IPS-NIHi7 (cell line): Measurements from ENCODE around the gene HIF1AN.
A peak's percentile ranks its signal among the peaks of the same experiment; 100 is the strongest.

Source experiments
- DNase-seq: peaks from one replicate; pipeline ENCODE4 v3.0.0; 2012; ENCODE audit warnings: mixed read lengths; ENCODE audit errors: extremely low spot score

Gene HIF1AN

DNA sequence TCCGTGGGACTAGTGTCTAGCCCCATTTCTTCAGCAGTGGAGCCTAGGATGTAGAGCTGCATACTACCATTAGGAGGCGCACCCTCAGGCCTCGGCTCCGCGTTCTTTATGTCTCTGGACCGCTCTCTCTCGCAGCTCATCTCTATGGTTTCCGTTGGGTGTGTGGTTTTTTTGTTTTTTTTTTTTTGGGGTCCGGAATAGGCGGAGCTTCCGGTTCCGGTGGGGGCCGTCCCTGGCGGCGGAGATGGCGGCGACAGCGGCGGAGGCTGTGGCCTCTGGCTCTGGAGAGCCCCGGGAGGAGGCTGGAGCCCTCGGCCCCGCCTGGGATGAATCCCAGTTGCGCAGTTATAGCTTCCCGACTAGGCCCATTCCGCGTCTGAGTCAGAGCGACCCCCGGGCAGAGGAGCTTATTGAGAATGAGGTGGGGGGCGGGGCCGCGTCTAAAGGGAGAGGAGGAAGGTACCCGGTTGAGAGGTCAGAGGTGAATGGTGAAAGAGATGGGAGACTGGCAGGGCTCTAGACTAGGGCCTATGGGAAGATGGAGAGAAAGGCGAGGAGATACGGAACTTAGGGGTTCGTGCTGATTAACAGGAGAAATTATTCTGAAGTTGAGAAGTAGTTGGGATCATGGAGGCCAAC, at the start of gene HIF1AN:
Gene HIF1AN, plus strand, starts transcription at position 229 of the 639 bp plus-strand sequence. Its CDS starts 16 bp downstream, at position 245.
- DNase-seq, result peak; percentile 97

DNA sequence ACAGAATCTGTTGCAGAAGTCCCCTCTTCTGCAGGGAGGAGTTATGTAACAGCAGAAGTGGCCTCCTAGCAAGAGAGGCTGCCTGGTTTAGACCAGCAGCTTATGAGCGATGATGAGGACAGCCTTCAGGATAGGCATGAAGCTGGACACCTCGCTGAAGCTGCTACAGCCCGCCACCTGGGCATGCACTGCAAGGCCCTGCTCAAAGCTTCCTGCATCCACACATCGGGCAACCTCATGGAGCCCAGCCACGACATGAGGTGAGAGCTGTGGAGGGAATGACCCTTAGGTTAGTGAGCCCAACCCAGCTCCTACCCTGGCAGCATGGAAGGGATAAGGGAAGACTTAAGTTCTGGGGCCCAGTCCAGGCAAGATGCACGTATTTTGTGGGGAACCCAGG, 48.2 kb upstream of the HIF1AN start:
- no peak for DNase-seq

DNA sequence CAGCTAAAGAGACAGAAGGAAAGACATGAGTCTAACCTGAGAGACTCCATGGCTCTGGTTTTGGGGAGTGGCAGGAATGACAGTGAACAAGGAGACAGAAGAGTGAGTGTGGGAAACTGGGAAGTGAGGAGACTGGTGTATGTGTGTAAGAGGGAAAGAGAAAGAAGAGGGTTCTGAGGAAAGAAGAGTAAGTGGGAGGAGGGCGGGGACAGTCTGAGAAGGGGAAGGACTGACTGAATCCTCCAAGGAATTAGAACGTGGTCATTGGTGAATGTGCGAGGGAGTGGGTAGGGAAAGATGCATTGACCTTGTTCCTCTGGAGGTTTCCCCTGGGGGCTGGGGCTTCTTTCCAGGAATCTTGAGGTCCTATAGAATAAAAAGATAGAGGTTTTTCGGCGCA, 46.3 kb upstream of the HIF1AN start:
- no peak for DNase-seq

DNA sequence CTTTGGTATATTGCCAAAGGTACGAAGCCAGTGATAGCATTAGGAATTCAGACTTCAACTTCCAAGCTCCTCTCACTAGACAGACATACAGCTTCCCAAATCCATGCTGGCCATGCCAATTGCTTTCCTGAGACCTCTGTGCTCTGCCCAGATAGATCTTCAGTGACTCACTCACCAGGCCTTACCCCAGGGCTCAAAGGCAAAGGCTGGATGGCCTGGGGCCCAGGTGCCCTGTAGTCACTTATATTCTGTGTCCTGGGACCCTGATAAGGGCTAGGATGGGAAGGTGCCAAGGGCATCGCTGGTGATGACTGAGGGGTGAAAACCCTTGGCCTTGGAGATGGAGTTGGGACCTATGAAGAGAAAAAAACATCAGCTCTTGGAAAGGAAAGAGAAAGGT, 45.2 kb upstream of the HIF1AN start:
- no peak for DNase-seq

DNA sequence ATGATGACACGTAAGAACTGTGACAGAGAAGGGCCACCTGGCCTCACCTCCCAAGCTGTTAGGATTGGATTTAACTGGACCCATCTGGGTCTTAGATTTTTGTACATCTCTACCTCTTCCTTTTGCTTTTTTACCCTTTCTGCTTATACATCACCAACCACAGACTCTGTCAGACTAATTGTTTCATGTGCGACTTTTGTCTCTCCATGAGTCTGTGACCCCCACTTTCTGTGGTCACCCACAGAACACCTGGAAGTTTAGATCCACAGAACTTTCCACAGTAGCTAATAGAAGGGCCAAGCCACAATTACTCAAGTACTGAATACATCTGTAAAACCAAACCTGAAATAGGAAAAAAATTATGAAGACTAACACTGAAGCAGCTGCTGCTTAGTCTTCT, 39.2 kb upstream of the HIF1AN start:
- DNase-seq, result no peak

DNA sequence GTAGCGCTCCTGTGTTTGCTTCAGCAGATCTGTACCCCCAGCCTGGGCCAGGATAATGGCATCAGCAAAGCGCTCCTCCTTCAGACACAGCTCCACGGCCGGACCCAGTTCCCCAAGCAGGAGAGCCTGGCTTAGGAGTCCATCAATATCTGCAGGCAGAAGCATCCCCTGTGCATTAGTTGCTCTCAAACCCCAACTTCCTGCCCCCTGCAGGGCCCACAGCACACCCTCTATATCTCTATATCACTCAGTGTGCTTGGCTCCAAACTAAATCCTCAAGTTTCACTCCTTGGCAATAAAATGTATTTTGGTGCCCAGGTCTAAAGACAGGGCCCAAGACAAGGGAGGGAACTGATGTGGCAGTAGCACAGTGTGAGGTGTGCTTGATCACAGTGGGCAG, 37.7 kb upstream of the HIF1AN start:
- no peak for DNase-seq

DNA sequence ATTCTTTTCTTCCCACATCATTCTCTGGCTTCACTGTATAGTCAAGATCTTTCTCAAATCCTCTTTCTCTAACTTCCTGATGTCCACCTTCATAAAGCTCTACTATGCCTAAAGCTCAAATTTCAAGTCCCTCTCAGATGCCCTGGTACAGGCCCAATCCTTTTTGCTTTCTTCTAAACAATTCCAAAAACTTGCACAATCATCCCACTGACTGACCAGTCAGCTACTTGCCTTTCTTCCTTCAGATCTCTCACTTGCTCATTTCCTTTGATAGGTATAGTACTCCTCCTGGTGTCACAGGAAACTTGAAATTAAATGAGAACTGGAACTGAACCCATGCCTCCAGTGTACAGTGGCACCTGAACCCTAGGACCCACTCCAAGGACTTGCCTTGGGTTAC, 34.3 kb upstream of the HIF1AN start:
- DNase-seq, result no peak

DNA sequence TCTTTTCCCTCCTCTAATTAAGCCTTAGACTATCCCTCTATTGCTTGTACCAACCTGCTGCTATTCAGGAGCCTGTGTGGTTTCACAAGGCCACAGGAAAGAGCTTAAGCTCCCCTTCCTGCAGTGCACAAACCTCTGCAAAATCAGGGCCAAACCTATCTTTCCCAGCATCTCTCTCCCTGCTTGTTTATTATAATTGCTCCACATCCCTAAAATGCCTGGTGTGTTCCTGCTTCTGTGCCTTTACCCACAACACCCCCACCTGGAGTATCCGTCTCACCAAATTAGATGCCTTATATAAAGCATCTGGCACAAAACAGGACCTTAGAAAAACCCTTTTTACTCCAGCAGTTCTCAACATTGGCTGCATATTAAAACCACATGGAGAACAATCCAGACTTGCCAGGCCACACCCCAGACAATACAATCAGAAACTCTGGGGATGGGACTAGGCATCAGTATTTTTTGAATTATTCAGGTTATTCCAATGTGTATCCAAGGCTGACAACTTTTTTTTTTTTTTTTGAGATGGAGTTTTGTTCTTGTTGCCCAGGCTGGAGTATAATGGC, 32.7 kb upstream of the HIF1AN start:
- no peak for DNase-seq

DNA sequence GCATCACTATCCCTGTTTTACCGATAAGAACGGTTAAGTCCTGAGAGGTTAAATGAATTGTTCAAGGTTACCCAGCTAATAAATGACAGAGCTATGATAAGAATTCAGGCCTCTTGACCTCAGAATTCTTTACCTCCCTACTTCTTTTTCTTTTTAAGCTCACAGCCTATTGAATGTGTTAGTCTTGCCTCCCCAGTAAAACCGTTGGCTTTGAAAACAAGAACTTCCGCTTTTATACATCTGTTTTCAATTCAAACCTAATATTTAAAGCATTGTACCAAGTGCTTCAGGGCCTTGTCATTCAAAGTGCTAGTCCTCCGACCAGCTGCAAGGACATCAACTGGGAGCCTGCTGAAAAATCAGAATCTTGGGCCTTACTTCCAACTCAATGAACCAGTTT, 31.6 kb upstream of the HIF1AN start:
- DNase-seq, result no peak

DNA sequence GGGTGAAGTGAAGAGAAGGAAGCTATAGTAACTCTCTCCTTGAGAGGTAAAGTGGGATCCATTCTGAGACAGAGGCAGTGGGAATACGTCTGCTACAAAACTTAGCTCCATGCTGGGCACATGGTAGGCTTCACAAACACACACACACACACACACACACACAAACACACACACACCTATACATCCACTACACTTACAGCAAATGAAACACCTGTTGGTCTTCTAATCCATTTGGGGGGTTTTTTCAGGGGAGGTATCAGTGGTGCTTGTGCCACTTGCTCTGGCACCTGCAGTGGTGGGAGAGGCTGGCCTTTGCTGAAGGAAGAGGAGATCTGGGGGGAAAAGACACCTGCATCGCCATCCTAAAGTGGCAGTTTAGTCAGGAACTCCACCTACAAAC, 30.6 kb upstream of the HIF1AN start:
- no peak for DNase-seq

DNA sequence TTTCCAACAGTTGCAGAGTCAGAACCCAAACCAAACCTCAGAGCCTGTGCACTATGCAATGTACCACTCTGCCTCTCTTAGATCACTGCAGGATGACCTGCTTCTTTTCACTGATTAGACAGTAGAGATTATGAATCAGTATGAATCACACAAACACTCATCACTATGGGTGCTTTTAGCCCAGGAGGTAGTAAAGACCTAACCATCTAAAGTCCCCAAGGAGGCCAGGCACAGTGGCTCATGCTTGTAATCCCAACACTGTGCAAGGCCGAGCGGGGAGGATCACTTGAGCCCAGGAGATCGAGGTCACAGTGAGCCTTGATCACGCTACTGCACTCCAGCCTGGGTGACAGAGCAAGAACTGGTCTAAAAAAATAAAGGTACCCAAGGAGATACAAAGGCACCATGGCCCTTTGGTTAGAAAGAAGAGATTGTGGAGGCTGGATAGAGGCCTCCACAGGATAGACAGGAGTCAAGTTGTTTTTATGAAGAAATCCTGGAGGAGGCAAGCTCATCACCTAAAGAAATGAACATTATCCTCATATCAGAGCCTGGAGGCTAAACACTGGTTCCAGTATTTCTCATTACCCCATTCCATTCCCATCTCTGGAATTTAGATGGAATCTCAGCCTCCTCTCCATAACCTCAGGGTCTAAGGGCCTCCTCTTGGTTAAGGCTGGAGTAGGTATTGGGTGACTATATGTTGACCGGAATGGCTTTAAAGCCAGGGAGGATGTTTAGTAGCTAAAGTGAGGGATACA, 29.0 kb upstream of the HIF1AN start:
- no peak for DNase-seq

DNA sequence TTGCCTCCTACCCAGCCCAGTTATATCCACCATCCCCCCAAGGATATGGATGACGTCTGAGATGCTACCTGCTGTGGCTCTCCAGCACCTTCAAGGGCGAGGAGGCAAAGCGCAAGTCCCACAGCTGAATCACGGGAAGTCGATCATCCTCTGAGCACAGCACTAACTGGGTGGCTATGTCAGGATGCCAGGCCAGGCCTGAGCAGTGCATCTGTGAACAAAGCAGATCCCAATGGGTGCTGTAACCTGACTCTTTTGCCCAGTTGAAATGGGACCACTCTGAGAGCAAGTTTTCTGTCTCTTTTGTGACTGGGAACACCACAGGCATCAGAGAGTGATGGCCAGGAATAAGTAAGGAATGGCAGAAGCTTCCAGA, 28.4 kb upstream of the HIF1AN start:
- no peak for DNase-seq

DNA sequence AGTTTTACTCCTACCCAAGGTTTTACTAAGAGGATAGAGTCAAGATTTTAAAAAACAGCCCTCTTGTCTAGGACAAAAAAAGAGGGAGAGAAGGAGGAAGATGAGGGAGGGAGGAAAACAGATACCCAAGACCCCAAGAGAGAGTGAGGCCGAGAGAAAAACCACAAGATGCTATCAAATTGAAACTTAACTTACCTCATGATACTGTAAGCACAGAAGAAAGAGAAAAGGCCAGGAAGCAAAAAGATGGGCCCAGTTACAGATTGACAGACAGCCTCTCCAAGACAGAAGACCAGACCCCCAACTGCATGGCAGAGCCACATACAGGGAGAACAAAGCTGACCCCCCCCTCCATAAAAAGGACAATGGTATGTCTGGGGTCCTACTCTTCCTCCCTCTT, 27.5 kb upstream of the HIF1AN start:
- no peak for DNase-seq

DNA sequence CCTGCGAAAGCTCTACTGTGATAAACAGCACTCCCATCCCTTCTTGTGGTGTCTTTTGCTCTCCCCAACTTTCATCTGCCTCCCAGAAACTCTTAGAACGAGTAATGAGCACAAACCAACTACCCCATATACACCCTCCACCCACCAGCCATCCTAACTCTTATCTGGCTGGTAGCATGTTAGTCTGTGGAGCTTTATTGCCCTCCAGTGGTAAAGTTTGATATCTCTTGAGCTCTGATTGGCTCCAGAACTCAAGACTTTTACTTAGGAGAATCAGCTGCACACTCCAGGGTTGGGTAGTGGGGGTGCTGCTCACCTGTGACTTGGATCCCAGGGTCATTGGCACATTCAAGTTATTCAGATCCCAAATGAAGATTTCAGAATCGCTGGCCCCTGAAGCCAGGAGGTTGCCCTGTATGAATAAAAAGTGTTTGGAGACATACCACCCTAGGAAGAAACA, 27.0 kb upstream of the HIF1AN start:
- peak; percentile 82 for DNase-seq

DNA sequence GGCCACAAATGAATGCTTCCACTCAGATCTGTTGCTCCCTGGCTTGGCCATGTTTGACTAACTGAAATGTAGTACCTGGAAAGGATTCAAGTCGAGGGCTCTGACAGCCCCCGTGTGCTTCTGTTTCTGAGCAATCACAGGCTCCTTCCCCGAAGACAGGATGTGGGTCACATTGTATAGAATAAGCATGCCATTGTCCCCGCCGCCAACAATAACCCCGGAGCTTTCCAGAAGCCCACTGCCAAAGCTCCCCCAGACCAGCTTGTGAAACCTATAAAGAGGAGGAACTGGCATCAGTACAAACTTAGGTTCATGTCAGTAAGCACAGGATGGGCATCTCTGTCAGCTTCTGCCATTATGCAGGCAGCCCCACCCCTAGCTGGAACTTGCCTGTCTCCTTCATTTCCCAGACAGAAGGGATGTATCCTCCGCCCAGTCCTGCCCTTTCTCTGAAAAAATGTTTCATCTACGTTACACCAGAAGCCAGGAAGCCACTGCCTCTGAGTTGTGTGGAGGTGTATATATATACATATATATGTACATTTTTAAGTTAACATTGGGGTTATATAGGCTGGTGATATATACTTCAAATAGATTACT, 26.4 kb upstream of the HIF1AN start:
- DNase-seq, result no peak

DNA sequence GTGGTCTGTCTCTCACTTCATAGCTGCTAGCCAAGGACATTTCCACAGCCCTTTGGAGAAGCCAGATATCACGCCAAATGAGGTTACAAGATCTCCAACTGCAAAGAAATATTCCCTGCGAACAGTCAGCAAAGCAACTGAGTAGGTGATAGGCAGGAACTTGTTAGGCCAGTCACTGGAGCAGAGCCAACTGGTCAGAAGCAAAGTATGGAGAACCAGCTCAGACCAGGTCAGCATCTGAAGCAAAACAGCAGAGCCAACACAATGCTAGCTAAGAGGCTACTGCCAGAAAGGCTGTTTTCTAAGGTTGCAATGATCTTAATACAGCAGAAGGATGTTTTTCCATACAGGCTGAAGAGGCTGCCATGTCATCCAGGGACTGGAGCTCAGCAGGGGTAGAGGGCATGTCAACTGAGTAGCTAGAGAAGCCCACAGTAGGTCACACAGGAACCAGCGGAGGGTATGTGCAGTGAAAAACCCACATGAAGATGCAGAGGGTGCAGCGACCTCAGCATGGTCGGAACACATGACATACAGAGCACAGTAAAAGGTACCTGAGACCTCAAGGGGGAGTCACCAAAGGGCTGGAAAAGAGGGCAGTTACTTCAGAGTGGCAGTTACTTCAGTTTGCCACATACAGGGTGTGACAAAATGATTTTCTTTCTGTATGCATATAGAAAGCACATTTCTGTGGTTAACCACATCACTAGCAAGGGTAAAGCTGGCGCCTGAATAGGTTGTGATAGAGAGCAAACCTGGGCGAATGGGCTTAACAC, 25.0 kb upstream of the HIF1AN start:
- no peak for DNase-seq

DNA sequence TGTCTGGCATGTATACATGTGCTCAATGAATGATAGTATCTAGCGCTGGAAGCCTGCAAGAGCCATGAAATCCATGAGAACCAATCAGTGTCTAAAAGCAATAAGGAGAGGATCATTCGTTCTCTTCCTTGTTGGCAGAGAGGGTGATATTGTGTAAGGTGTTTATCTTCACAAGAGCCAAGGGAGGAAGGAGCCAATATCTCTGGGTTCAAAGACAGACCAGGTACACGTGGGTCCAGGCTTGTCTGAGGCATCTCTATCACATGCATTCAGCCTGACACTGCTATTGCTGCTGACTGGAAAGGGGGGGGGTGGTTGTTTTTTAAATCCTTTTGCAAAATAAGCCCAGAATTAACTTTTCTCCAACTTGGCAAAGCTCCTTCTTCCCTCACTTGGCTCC, 20.1 kb upstream of the HIF1AN start:
- DNase-seq, result no peak

DNA sequence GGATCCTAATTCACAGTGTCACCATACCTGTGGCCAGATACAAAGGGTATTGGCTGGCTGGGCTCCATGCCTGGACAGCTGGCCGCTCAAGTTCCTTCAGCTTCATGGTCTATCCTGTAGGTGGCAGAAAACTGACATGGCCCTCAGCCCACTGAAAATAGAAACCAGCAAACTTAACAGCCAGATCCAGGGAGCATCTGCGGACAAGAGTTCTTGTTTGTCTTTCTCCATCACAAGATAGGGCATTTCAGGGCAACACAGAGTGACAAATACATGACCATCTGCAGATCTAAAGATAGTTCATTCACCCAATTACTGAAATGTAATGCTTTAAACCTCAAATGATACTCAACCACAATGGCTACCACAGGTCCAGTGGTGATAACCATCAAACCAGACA, 18.9 kb upstream of the HIF1AN start:
- DNase-seq, result peak; percentile 56

DNA sequence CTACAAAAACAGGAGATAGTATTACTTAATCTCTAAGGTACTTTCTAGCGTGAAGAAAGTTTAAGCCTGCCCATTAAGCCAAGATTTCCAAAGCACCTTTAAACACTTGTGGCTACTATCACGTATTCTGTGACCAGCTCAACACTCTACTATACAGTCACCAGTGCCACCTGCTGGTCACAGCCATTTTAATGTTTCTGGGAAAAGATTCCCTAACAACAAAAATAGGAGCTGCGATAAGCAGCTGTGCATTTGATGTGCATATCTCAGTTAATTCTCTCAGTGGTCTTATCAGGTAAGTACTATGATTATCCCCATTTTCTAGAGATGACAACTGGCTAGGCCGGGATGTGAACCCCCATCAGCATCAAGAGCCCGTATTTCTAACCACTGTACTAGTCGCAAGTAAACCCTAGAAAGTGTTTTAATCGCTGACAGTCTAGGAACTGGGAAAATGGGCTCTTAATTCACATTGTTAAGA, 16.9 kb upstream of the HIF1AN start:
- peak; percentile 56 for DNase-seq

DNA sequence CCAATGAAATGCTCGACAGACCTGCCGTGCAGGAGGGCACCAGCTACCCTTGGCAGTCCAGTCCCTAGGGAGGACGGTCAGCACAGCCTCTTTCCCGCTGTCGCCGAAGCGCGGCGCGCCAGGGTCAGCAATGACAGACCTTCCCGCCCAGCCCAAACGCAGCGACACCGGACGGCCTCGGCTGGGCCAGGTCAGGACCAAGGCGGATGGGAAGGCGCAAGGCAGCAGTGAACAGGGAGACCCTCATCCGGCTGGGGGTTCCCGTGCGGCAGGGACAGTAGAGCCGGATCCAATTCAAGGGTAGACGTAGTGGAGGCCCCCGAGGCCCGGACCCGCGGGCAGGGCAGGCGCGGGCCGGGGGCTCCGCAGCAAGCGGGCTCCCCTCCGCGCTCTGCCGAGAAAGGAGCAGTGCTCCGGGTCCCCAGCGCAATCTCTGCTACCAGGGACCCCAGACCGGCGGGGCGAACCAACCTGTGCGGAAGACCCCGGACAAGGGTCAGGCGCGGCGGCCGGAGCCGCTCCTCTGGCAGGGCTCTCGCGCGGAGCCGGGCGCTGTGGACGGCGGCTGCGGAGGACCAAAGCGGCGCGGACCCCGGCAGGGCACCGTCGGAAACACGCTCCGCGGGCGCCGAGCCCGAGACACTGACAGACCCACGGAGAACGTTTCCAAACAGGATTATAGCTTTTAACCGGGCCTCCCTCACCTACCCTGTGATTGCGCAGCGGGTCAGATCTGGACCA, 16.3 kb upstream of the HIF1AN start, which contains the start of gene SEC31B:
Gene SEC31B, minus strand, starts transcription at position 551 of the 741 bp plus-strand sequence. CDS start 2,909 bp downstream, outside the sequence.
- DNase-seq, result peak; percentile 75

DNA sequence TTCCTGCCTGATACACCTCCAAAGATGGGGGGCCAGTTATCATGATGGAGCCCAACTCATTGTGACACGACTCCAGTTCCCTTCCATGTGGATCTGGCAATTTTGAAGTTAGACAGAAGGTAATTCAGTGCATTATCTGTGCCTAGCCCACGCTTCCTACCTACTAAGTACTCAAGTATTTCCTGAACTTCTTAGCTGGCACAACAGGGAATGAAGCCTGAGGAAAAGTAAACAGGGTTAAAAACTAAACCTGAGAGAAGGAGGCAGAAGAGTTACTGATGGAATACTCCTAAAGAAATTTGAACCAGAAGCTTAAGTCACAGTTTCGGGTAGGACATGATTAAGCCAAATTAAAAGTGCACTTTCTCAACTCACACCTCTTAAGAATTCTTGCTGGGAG, 14.9 kb upstream of the HIF1AN start:
- no peak for DNase-seq
